A673 (cell line): ENCODE data around the gene RYR1. TPM values are rescaled to one million over a fixed set of nuclear protein-coding genes. Genes with fewer than 3 reads are reported as not detected.

Experiments
- BruUV-seq: library from RNA; stranded (reverse); fragments of 400-500 nt; replicated peaks from 2 replicates; lab custom pipeline; 2021; lab: Mats Ljungman, UMichigan
- CTCF ChIA-PET: fragments of 300-600 bp; sonication (Branson Sonifier 250); formaldehyde crosslinking; loops from one replicate; lab custom pipeline; 2022; ENCODE audit warnings: antibody characterized with exemption; lab: Charles Lee
- POLR2A ChIA-PET: fragments of 300-600 bp; sonication (Branson Sonifier 250); formaldehyde crosslinking; loops from one replicate; lab custom pipeline; 2022; ENCODE audit warnings: antibody characterized with exemption; ENCODE audit not compliant: low non-redundant PET; lab: Charles Lee
- DNase-seq: peaks from one replicate; pipeline ENCODE4 v3.0.0-alpha.2; 2015; ENCODE audit warnings: low spot score
- H3K27ac ChIP-seq: fragments of 200-600 bp; sonication (generic); 2 replicates; pipeline ENCODE4 v1.5.1; 2016; ENCODE audit warnings: mixed run types, low read depth, mild to moderate bottlenecking, mixed read lengths, antibody characterized with exemption, low read length; ENCODE audit not compliant: poor library complexity, severe bottlenecking
- H3K27me3 ChIP-seq: fragments of 200-600 bp; sonication (generic); replicated peaks from 2 replicates; pipeline ENCODE4 v1.6.1; 2017; ENCODE audit warnings: mixed run types, low read depth, mild to moderate bottlenecking, mixed read lengths, antibody characterized with exemption, low read length; ENCODE audit not compliant: insufficient read depth, poor library complexity
- H3K36me3 ChIP-seq: fragments of 200-600 bp; sonication (generic); 2 replicates; pipeline ENCODE4 v1.6.1; 2016; ENCODE audit warnings: mixed run types, mild to moderate bottlenecking, mixed read lengths, antibody characterized with exemption, low read length; ENCODE audit not compliant: insufficient read depth, poor library complexity, severe bottlenecking
- H3K4me1 ChIP-seq: fragments of 200-600 bp; sonication (generic); 2 replicates; pipeline ENCODE4 v1.6.1; 2017; ENCODE audit warnings: mixed run types, mild to moderate bottlenecking, mixed read lengths, antibody characterized with exemption, low read length; ENCODE audit not compliant: insufficient read depth, poor library complexity, severe bottlenecking
- H3K4me3 ChIP-seq: fragments of 200-600 bp; sonication (generic); 2 replicates; pipeline ENCODE4 v1.5.1; 2016; ENCODE audit warnings: low read depth, mixed run types, mild to moderate bottlenecking, mixed read lengths, low read length; ENCODE audit not compliant: poor library complexity, severe bottlenecking
- H3K9me3 ChIP-seq: fragments of 200-600 bp; sonication (generic); 2 replicates; pipeline ENCODE4 v1.6.1; 2016; ENCODE audit warnings: mixed run types, low read depth, mild to moderate bottlenecking, mixed read lengths, antibody characterized with exemption, low read length; ENCODE audit not compliant: poor library complexity, severe bottlenecking
- CTCF ChIP-seq: fragments of 300-800, 200-600 bp; sonication (generic); conservative IDR thresholded peaks from 2 replicates; pipeline ENCODE4 v1.5.1; 2017; ENCODE audit warnings: low read depth, mild to moderate bottlenecking, antibody characterized with exemption, low read length, moderate library complexity, mixed read lengths
- EZH2 ChIP-seq: fragments of 200-600 bp; sonication (generic); IDR thresholded peaks from 2 replicates; pipeline ENCODE4 v1.6.1; 2017; ENCODE audit warnings: borderline replicate concordance, low read depth, mild to moderate bottlenecking, mixed read lengths, antibody characterized with exemption, low read length; ENCODE audit not compliant: poor library complexity, severe bottlenecking
- intact Hi-C: fragments of 100-400 bp; cut with micrococcal nuclease; formaldehyde crosslinking; loops from one replicate; pipeline ENCODE4 v1.10.0; 2022; ENCODE audit not compliant: unreplicated experiment
- total RNA-seq: library from RNA; stranded (reverse); gene quantifications from 2 replicates; pipeline ENCODE4 v1.2.3, GENCODE V29; 2021

Gene RYR1
- total RNA-seq, 1 experiment from 2014 or later: 0.28 TPM

GRCh38 chr19:38451629-38452028 lies 18.1 kb downstream of the RYR1 start:
- H3K27me3 ChIP-seq: no peaks in the 10 kb centered on the region
- DNase-seq: no peak
- no peaks in the 10 kb centered on the region for H3K9me3 ChIP-seq
- TF ChIP-seq CTCF: no peak
- no peak for TF ChIP-seq EZH2
- H3K27ac ChIP-seq: no peak overlapping the region
- BruUV-seq: no TSS peak
- CTCF ChIA-PET: no interaction called here
- no peaks in the 10 kb centered on the region for H3K36me3 ChIP-seq
- no peak overlapping the region for H3K4me3 ChIP-seq
- intact Hi-C loops: no loop called here
- POLR2A ChIA-PET: no interaction called here
- no peaks in the 10 kb centered on the region for H3K4me1 ChIP-seq

GRCh38 chr19:38452430-38453366 lies 19.2 kb downstream of the RYR1 start:
- Histone ChIP-seq H3K9me3 (no peaks in the 10 kb centered on the region), H3K27me3 (no peaks in the 10 kb centered on the region), H3K27ac (no peak overlapping the region), H3K4me1 (no peaks in the 10 kb centered on the region), H3K4me3 (no peak overlapping the region), H3K36me3 (no peaks in the 10 kb centered on the region)
- no TSS peak for BruUV-seq
- ChIA-PET CTCF (no interaction called here), POLR2A (no interaction called here)
- TF ChIP-seq CTCF (no peak), EZH2 (no peak)
- intact Hi-C loops: no loop called here
- DNase-seq: peak; percentile 38

GRCh38 chr19:38453596-38453995 lies 20.1 kb downstream of the RYR1 start:
- intact Hi-C loops: no loop called here
- DNase-seq: no peak
- Histone ChIP-seq H3K4me1 (no peaks in the 10 kb centered on the region), H3K36me3 (no peaks in the 10 kb centered on the region), H3K27me3 (no peaks in the 10 kb centered on the region), H3K9me3 (no peaks in the 10 kb centered on the region), H3K4me3 (no peak overlapping the region), H3K27ac (no peak overlapping the region)
- POLR2A ChIA-PET: no interaction called here
- BruUV-seq: no TSS peak
- CTCF ChIA-PET: no interaction called here
- no peak for TF ChIP-seq EZH2
